HG03175 (cell line): ENCODE data around the gene THRAP3.

ENCODE experiments used
- ATAC-seq: cut with Tn5 transposase; IDR thresholded peaks from one replicate; pipeline ENCODE4 v1.9.1; 2021; ENCODE audit warnings: mild to moderate bottlenecking, moderate library complexity; ENCODE audit not compliant: unreplicated experiment

THRAP3 gene

DNA sequence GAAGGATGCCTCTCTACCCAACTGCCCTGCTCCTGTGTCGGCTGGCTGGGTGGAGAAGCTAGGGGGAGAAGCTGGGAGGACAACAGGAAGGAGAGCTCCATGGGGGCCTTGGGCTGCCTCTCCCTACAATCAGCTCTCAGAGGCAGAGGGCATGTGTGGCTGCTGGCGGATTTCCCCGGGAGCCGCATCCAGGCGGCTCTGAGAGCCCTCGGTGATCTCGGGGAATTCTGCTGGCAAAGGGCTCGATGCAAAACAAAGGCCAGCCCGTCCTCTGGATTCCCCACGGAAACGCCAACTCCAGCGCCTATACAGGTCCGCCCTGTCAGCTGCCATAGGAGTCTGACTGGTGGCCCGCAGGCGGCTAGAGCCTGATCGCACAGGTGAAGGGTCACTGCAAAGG, 125.6 kb downstream of the THRAP3 start:
- ATAC-seq, result no peak

DNA sequence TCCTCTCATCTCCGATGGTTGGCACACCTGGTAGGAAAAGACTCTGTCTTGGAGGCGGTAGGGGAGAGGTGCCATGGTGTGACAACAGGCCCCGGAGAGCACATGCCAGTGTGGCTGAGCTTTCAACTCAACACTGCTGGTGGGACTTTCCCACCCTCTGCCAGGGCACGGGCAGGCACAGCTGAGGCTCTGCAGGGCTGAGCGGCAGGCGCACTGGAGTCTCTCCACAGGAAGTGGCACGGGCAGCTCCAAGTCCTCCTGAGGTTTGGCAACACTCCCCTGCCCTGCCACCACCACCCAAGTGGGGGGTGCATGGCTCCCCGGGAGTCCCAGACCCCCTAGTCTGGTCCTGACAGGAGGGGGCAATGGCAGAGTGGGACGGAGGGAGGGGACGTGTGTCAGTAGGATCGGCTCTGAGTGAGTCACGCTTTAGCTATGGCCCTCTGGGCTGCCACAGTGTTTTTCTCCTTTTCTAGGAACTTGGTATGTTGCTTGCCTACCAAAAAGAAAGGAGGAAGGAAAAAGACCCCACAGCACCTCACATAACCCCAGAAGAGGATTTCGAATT, 126.5 kb downstream of the THRAP3 start:
- ATAC-seq, result no peak

DNA sequence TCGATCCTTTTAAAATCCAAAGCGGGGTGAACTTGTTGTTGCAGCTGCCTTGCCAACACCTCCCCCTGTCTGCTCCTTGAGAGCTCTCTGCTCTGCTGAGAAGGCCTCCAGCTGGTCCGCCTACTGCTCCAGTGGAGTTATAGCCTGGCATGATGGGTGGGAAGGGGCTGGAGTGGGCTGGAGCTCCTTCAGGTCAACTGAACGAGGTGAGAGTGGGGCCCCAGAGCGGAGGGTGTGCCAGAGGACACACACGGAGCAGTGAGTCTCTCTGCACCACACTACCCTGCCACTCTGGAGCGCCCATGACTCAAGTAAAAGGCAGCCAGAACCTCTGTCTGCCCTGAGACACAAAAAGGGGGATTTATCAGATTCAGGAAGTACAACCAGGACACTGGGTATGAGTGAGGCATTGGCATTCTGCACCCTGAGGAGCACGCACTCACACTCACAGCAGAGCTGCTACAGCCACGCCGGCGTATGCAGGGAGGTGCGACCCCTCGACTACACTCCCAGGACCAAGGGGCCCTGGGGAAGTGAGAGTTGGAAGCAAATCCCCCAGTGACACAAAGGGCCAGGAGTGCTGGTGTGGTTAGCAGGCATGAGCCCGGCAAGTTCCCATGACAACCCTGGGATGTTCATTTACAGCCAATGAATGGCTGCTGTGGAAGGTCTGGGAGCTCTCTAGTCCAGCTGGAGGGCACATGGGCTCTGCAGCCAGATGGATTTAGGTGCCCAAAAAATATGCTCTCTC, 127.2 kb downstream of the THRAP3 start:
- no peak for ATAC-seq

DNA sequence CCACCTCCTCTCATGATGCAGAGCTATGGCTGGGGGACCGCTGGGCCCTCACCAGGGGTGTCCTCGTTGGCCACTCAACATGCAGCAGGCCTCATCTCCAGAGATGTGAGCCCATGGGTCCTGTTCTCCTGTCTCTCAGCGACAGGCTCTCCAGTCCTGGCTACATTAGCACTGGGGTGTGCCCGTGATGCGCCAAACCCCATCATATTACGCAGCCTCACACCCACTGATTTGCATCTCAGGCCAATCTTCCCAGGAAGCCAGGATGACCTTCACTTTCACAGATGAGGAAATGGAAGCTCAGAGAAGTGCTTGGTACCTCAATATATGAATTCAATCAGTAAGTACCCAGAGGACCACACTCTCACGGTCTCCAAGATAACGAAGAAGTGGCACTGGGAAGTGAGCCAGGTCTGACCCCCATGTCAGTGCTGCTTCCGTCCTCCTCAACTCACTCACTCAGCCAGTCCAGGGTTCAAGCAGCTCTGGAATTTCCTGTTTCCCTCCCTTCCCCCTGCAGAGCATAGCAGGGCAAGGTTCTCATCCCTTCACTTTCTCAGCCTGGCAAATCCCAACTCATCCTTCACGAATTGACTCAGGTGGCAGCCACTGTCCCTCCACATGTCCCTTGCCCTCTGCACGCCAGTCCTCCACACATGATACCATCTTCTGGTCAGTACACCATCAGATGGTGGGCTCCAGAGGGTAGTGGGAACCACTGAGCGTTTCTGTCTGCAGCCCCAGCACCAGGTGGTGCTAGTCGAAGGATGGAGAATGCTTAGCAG, 128.1 kb downstream of the THRAP3 start:
- ATAC-seq, result no peak

DNA sequence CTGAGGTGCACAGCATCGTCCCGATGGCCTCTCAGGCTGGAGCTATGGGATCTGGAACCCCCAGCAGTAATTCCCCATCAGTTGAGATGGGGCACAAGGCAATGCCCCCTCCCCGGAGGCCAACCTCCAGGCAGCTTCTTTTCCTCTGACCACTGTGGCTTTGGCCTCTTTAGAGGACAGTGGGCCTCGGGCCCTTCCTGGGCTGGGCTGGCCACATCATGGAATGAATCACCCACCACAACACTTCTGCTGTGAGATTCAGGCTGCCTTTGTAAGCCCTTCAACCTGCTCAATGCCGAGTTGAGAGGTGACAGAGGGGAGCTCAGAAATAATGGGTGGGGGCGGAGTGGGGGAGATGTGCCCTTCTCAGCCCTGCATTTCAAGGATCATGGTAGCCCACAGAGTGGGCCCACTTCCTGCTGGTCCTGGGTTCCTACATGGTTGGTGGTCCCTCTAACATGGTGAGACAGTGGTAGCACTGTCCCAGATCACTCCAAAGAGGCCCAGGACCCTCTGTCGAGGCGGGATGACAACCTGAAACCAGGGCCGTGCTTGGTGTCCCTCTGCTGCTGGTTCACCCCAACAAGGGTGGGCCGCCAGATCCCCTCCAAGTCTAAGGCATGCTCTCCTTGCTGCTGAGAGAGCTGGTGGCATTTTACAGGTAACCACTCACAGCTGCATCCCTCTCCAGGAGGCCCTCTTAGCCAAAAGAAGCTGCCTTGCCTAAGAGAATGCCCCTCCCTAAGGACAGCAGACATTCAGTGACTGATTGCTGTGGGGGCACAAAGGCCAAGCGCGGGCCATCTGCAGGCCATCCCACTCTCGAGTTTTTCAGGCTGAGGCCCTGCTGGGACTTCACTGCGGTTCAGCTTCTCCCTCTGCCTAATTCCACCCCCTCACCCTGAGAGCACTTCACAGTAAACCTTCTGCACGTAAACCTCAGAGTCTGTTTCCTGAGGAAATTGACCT, 129.0 kb downstream of the THRAP3 start:
- no peak for ATAC-seq

DNA sequence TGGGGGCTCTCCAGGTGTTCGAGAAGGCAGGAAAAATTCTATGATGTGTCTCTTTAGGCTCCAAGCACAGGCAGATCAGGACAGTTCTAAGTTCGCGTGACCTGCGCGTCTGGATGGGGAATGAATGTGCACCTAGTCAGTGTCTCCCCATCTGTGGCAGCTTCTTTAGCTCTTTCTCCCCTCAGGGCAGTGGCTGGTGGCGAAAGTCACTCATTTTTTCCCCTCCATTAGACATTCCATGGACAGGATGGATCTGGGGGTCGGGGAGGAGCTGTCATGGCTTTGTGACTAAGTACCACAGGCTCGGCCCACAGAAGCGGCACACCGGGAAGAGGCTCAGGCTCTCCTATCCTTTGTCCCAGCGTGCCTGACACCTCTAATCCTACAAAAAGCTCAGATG, 130.2 kb downstream of the THRAP3 start:
- ATAC-seq, result no peak
